ENCODE data around the gene ING5.
"Not testable (repeated sequence)": the region's sequence is repeated elsewhere in the genome, so short reads cannot be mapped to it uniquely, and the experiment has no call there.

Gene ING5

GRCh38 chr2:241701399-241702154 is at the start of gene ING5:
ING5 (plus strand) TSS chr2:241702039; CDS start chr2:241702066, 27 bp downstream.
- no peak for FAIRE-seq

GRCh38 chr2:241652142-241652541 is 49.7 kb upstream of the ING5 start:
- FAIRE-seq (no peak), DNase-seq (ENCODE audit: low spot score) (no peak)

More at GRCh38 chr2:241701399-241702154, at the start of gene ING5:
- peak; percentile 78 for DNase-seq (ENCODE audit: low spot score)

DNA sequence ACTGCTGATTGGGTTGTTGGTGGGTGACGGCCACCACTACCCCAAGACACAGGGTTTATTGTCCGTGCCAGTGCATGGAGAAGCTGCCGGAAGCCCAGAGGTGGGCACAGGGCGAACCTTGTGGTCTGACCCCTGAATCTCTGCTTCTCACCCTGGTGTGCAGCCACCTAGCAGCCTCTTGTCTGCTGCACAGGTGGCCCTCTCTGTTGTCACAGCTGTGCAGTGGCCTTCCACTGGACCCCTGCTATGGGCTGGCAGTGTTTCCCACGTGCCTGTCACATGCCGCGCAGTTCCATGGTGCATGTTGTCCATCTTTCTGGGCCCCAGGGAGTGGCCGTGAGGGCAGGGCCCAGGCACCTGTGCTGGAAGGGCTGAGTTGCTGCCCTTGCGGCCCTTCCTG is 49.1 kb upstream of the ING5 start:
- DNase-seq (ENCODE audit: low spot score) (no peak), FAIRE-seq (no peak)

DNA sequence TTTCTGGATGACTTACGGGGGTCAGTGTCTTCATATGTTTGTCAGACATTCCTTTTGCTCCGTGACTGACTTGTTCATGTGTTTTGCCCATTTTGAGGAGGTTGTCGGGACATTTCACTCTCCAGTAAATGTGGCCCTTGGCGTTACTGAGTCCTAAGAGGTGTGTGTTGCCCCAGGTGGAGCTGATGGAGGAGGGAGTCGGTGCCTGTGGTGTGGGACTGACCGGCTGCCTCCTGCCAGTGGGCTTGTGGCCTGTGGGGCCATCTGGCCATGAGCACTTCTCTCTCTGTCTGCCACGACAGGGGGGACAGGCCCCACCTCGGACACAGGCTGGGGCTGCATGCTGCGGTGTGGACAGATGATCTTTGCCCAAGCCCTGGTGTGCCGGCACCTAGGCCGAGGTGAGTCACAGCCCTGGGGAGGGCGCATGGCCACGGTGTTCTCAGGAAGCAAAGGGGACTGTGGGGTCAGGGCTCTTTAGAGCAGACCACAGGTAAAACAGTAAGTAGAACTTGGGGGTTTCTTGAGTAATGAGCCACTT is 48.6 kb upstream of the ING5 start:
- no peak for FAIRE-seq
- no peak for DNase-seq (ENCODE audit: low spot score)

- FAIRE-seq (no peak), DNase-seq (ENCODE audit: low spot score) (no peak)
Measured at GRCh38 chr2:241654551-241654950, 47.3 kb upstream of the ING5 start.

DNA sequence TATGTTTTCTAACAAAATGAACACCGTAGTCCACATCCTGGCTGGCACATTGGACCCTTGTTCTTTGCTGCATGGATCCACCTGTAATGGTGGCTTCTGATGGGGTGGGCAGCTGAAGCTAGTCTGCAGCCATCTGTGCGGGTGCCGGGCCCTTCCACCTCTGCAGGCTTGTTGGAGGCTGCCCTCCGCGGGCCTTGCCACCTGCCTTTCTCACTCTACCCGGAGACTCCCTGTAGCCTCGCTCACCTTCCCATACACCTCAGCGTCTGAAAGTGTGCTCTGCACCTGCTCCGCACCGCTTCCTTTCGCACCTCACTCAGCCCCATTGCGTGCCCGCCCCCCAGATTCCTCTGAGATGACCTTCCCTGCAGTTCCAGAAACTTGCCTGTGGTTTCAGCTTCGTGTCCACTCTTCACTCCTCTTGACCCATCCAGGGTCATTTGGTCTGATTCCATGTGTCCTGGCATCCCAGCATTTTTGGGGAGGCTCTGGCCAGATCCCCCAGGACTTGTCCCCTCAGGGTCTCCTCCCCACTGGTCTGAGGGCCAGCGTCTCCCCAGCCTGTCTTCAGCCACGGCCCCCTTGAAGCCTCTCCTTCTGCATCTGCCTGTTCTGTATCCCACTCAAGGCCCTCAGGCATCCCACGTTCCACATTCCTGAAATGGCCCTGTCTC is 46.2 kb upstream of the ING5 start:
- FAIRE-seq: no peak

GRCh38 chr2:241656190-241656741 is 45.6 kb upstream of the ING5 start:
- FAIRE-seq (no peak), DNase-seq (ENCODE audit: low spot score) (no peak)

More for the DNA sequence above, 46.2 kb upstream of the ING5 start:
- no peak for DNase-seq (ENCODE audit: low spot score)

DNA sequence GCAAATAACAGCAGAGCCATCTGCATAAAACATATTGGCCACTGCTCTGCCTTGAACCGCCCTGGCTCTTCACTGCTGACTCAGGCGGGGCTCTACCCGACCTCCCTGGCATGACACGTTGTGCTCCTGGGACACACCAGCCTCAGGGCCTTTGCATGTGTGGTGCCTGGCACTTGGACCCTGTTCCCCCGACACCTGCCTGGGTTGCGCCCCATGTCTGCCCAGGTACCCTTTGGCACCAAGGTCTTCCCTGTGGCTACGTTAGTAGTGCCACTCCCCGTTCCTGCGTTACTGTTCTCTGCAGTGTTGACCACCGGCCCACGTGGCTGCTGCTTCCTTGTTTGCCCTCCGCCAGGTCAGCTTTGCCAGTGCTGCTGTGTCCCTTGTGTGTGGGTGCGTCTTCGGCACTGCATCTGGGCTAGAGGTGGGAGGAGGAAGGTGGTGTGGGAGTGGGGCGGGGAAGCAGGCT is 44.0 kb upstream of the ING5 start:
- FAIRE-seq: no peak
- DNase-seq (ENCODE audit: low spot score): no peak

- DNase-seq (ENCODE audit: low spot score): no peak
- no peak for FAIRE-seq
Measured at GRCh38 chr2:241658296-241658695, 43.5 kb upstream of the ING5 start.

- FAIRE-seq (no peak), DNase-seq (ENCODE audit: low spot score) (peak; percentile 15)
Measured at GRCh38 chr2:241659150-241659739, 42.6 kb upstream of the ING5 start.

DNA sequence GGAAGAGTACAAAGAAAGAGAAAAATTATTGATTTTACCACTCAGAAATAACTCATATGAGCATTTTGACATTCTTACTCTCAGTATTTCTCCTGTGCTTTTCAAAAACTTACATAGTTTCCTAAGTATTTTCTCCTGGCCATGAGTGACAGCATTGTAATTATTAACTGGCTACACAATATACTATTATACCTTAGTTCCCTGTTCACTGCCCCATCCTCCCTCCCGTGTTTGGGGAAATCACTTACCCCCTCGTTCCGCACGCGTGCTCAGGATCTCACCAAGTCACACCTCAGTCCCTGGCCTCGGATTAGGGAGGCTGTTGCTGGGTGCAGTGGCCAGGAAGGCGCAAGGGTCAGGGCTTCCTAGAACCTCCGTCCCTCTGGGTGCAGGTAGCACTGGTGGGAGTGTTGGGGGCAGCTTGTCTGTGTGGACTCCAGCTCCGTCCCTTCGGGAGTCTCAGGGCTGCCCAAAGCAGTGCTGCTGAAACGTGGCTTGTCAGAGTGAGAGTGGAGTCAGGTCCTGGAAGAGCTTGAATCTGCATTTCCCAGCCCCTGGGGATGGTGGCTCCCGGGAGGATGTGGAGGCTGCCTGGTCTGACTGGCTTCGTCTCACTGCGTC is 41.1 kb upstream of the ING5 start:
- DNase-seq (ENCODE audit: low spot score) (no peak), FAIRE-seq (no peak)

DNA sequence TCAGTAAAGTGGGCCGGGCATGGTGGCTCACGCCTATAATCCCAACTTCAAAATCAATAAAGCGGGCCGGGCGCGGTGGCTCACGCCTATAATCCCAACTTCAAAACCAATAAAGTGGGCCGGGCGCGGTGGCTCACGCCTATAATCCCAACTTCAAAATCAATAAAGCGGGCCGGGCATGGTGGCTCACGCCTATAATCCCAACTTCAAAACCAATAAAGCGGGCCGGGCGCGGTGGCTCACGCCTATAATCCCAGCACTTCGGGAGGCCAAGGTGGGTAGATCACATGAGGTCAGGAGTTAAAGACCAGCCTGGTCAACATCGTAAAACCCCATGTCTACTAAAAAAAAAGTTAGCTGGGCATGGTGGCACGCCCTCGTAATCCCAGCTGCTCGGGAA is 39.1 kb upstream of the ING5 start:
- not testable (repeated sequence) for FAIRE-seq; DNase-seq (ENCODE audit: low spot score)

DNA sequence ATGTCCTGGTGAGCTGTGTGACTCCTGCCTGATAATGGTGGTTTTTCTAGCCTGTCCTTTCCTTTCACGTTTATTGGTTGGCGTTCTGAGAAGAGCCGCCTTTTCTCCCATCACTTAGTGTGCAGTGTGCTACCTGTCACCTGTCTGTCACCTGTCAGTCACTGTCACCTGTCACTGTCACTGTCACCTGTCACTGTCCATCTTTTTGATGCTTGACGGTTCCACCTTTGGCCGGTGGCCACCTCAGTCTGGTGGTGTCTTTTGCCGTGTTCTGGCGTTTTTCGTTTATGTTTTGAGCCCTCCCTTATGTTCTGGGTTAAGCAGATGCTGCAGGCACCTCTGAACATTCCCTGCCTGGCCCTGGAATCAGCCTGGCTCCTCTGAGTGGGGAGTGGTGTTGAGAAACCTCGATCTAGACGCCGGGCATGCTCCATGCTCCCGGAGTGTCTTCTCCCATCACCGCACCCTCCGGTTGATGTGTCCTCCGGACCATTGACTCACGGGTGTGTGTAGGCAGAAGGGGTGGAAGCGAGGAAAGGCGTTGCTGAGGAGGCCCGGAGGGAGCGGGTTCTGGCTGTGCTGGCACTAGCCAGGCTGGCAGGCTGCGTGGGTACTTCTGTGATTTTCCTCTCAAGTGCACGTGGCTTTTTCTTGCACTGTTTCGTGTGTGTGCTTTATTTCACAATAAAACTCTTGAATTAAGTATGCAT is 36.0 kb upstream of the ING5 start:
- FAIRE-seq (no peak), DNase-seq (ENCODE audit: low spot score) (no peak)

- DNase-seq (ENCODE audit: low spot score): no peak
- FAIRE-seq: no peak
Measured at GRCh38 chr2:241666627-241667400, 35.0 kb upstream of the ING5 start.

- DNase-seq (ENCODE audit: low spot score) (no peak), FAIRE-seq (no peak)
Measured at GRCh38 chr2:241668354-241668753, 33.5 kb upstream of the ING5 start.

GRCh38 chr2:241668839-241669238 is 33.0 kb upstream of the ING5 start:
- FAIRE-seq (no peak), DNase-seq (ENCODE audit: low spot score) (no peak)

GRCh38 chr2:241670333-241671110 is 31.3 kb upstream of the ING5 start:
- no peak for FAIRE-seq

GRCh38 chr2:241671457-241672240 is 30.2 kb upstream of the ING5 start:
- FAIRE-seq: no peak
- DNase-seq (ENCODE audit: low spot score): no peak

More at GRCh38 chr2:241670333-241671110, 31.3 kb upstream of the ING5 start:
- DNase-seq (ENCODE audit: low spot score): no peak
